GM23338 (cell line): ENCODE results near the gene GMEB2. TPM values are rescaled to one million over a fixed set of nuclear protein-coding genes. Genes with fewer than 3 reads are reported as not detected.

Source experiments
- ATAC-seq: fragments of 200-7000 bp; cut with Tn5 transposase; 3 replicates; pipeline ENCODE4 v1.9.1; 2020
- DNase-seq: peaks from one replicate; pipeline ENCODE4 v3.0.0-alpha.2; 2015; ENCODE audit warnings: low spot score
- H2AFZ ChIP-seq: fragments of 200-600 bp; sonication (generic); 2 replicates; pipeline ENCODE4 v1.8.0; 2016; ENCODE audit warnings: antibody characterized with exemption, mild to moderate bottlenecking, moderate library complexity
- H3F3A ChIP-seq: fragments of 200-600 bp; sonication (generic); replicated peaks from 2 replicates; pipeline ENCODE4 v1.8.0; 2017; ENCODE audit warnings: antibody characterized with exemption, mixed run types, low read depth
- H3K27ac ChIP-seq: fragments of 200-600 bp; sonication (generic); 2 replicates; pipeline ENCODE4 v1.6.1; 2016; ENCODE audit warnings: low read depth
- H3K27me3 ChIP-seq: fragments of 200-600 bp; sonication (generic); 2 replicates; pipeline ENCODE4 v1.8.0; 2016; ENCODE audit warnings: mild to moderate bottlenecking, mixed run types, moderate library complexity; ENCODE audit not compliant: insufficient read depth
- H3K36me3 ChIP-seq: fragments of 200-600 bp; sonication (generic); 2 replicates; pipeline ENCODE4 v1.8.0; 2016; ENCODE audit warnings: mild to moderate bottlenecking; ENCODE audit not compliant: insufficient read depth
- H3K4me1 ChIP-seq: fragments of 200-600 bp; sonication (generic); 2 replicates; pipeline ENCODE4 v1.8.0; 2016; ENCODE audit warnings: mild to moderate bottlenecking, moderate library complexity; ENCODE audit not compliant: insufficient read depth
- H3K4me2 ChIP-seq: fragments of 200-600 bp; sonication (generic); 2 replicates; pipeline ENCODE4 v1.7.1; 2017; ENCODE audit warnings: mixed run types
- H3K4me3 ChIP-seq: fragments of 200-600 bp; sonication (generic); 2 replicates; pipeline ENCODE4 v1.6.1; 2016; ENCODE audit warnings: mixed run types
- H3K79me2 ChIP-seq: fragments of 200-600 bp; sonication (generic); replicated peaks from 2 replicates; pipeline ENCODE4 v1.8.0; 2017; ENCODE audit warnings: mild to moderate bottlenecking; ENCODE audit not compliant: insufficient read depth
- H3K9me2 ChIP-seq: fragments of 200-600 bp; sonication (generic); 2 replicates; pipeline ENCODE4 v1.8.0; 2017; ENCODE audit not compliant: insufficient read depth
- H4K20me1 ChIP-seq: fragments of 200-600 bp; sonication (generic); replicated peaks from 2 replicates; pipeline ENCODE4 v1.8.0; 2017; ENCODE audit warnings: mild to moderate bottlenecking; ENCODE audit not compliant: insufficient read depth
- H3K27ac Mint-ChIP-seq: 2 replicates; pipeline ENCODE4 v1.8.0; 2020; ENCODE audit warnings: inconsistent platforms, mild to moderate bottlenecking, moderate library complexity, mixed read lengths
- H3K27me3 Mint-ChIP-seq: 3 replicates; pipeline ENCODE4 v1.8.0; 2022; ENCODE audit warnings: low read depth, mild to moderate bottlenecking, moderate library complexity, mixed read lengths, inconsistent platforms; ENCODE audit not compliant: insufficient read depth, poor library complexity
- H3K36me3 Mint-ChIP-seq: 3 replicates; pipeline ENCODE4 v1.8.0; 2021; ENCODE audit warnings: low read depth, mild to moderate bottlenecking, inconsistent platforms, moderate library complexity, mixed read lengths
- H3K4me1 Mint-ChIP-seq: 3 replicates; pipeline ENCODE4 v1.8.0; 2020; ENCODE audit warnings: mild to moderate bottlenecking, inconsistent platforms, mixed read lengths
- H3K4me3 Mint-ChIP-seq: 3 replicates; pipeline ENCODE4 v1.8.0; 2021; ENCODE audit warnings: moderate library complexity, mild to moderate bottlenecking, inconsistent platforms, mixed read lengths
- H3K9me3 Mint-ChIP-seq: 3 replicates; pipeline ENCODE4 v1.8.0; 2020; ENCODE audit warnings: moderate library complexity, mild to moderate bottlenecking, inconsistent platforms, mixed read lengths
- CREB1 ChIP-seq: fragments of 250-450 bp; sonication (Bioruptor Pico); IDR thresholded peaks from 2 replicates; pipeline ENCODE4 v1.5.0; 2020; ENCODE audit warnings: low read depth, mild to moderate bottlenecking, moderate library complexity
- CTCF ChIP-seq, 2 experiments: fragments of 200-600 bp in 1 of 2; sonication (generic) in 1 of 2; conservative IDR thresholded peaks; 2 replicates each; pipeline versions ENCODE4 v1.5.1 to v1.6.1; 2016 to 2017; ENCODE audit warnings: antibody characterized with exemption in 2 of 2, low read depth in 2 of 2, mild to moderate bottlenecking in 2 of 2, moderate library complexity in 1 of 2
- EZH2 ChIP-seq: fragments of 200-600 bp; sonication (generic); IDR thresholded peaks from one replicate; pipeline ENCODE4 v1.8.0; 2017; ENCODE audit warnings: antibody characterized with exemption, mild to moderate bottlenecking, low read depth; ENCODE audit not compliant: unreplicated experiment
- NANOG ChIP-seq: IDR thresholded peaks from 2 replicates; pipeline ENCODE4 v1.6.1; 2016; ENCODE audit warnings: antibody characterized with exemption, borderline replicate concordance
- ZNF462 ChIP-seq: fragments of 250-450 bp; sonication (Bioruptor Pico); IDR thresholded peaks from 2 replicates; pipeline ENCODE4 v1.5.0; 2020; ENCODE audit warnings: mild to moderate bottlenecking, moderate library complexity
- polyA plus RNA-seq: library from polyadenylated mRNA; unstranded; fragments of >200 nt; fragmentation: Nextera tagmentation; extraction: Ambion mirVana; gene quantifications from 2 replicates; pipeline ENCODE4 v1.2.1, GENCODE V29; 2016
- total RNA-seq: library from RNA; depleted of rRNA; stranded (reverse); fragments of >200 nt; shearing (Covaris generic); gene quantifications from 2 replicates; pipeline ENCODE4 v1.2.3, GENCODE V29; 2014

GMEB2 gene
- total and polyA plus RNA-seq, 2 experiments from 2014 or later = 4.4 to 20.6 TPM

DNA sequence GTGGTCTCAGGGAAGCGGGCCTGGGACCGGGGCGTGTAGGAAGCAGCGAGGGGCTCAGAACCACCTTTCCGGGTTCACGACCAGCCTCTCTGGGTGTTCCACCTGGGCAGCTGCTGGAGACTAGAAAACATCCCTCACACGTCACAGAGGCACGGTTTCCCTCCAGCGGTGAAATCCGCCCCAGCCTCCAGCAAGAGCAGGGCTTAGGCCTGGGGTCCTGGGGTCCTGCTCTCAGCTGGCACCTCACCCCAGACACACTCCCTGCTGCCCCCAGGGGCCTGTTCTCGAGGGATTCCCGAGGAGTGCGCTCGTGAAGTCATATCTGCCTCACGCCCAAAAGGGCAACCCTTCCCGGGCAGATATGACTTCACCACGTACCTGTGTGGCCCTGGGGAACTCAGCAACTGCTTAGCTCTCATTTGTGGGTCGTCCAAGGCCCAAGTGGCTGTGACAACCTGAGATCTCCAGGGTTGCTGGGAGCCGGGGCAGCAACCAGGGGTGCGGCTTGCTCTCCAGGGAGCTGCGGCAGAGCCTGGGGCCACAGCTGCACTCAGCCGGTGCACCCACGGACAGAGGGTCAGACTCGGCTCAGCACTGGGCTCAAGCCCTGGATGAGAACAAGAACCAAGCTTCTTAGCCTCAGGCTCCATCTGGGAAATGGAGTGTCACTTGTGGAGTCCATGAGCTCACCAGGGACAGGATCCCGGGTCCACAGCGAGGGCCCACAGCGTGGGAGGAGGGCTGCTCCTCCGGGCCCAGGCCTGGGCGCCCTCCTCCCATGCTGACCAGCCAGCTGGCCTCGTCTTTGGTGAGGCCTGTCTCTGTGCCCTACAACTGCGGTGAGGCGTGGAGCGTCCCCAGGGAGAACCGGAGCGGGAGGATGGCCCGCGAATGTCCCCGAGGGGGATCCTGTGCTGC lies 72.3 kb downstream of the GMEB2 start (continued):
- no peak for TF ChIP-seq CTCF (conservative IDR thresholded peaks at IDR 0.05; ENCODE audit: low read depth in 2 of 2)
- TF ChIP-seq ZNF462 (CRISPR knock-in tag) = no peak

- H3K4me2 ChIP-seq = peak within 1 kb of the TSS; percentile 91
- H2AFZ ChIP-seq = peak within 1 kb of the TSS; percentile 86; the same call in 1 of the 2 replicates
- no peaks in the 10 kb centered on the region for H3K27me3 ChIP-seq
- Mint-ChIP-seq H3K27ac (no peak within 1 kb of the TSS), H3K4me3 (peak within 1 kb of the TSS; percentile 75), H3K27me3 (peaks cover 12% of the 10 kb centered on the region), H3K4me1 (peaks cover 20% of the 10 kb centered on the region), H3K9me3 (no peaks in the 10 kb centered on the region), H3K36me3 (no peaks in the 10 kb centered on the region)
- no peaks in the 10 kb centered on the region for H4K20me1 ChIP-seq
- ATAC-seq (peak; percentile 47), DNase-seq (peak; percentile 81)
- TF ChIP-seq EZH2 = no peak
- peak; percentile 9; the same call in 1 of the 2 replicates for TF ChIP-seq CREB1 (CRISPR knock-in tag)
- TF ChIP-seq NANOG = no peak
- H3K79me2 ChIP-seq = no peaks in the 10 kb centered on the region
- peak within 1 kb of the TSS; percentile 89 for H3K27ac ChIP-seq
- peaks cover 7% of the 10 kb centered on the region; the same call in 1 of the 2 replicates for H3K4me1 ChIP-seq
- H3K9me2 ChIP-seq = no peaks in the 10 kb centered on the region
- H3K4me3 ChIP-seq = peak within 1 kb of the TSS; percentile 94
- no peaks in the 10 kb centered on the region for H3K36me3 ChIP-seq
- peaks cover 13% of the 10 kb centered on the region; the same call in 1 of the 2 replicates for H3F3A ChIP-seq
Observed at GRCh38 chr20:63553933-63554290, 73.0 kb downstream of the GMEB2 start, which contains the start of gene FNDC11. FNDC11 (plus strand) TSS chr20:63554159; CDS start chr20:63555664, 1,505 bp downstream.
